CD4-positive, alpha-beta T cell (primary cell): Measurements from ENCODE around the gene NTM. TPM values are rescaled to one million over a fixed set of nuclear protein-coding genes. Genes with fewer than 3 reads are reported as not detected.

ENCODE experiments used
- ATAC-seq: fragments of 200-7000 bp; cut with Tn5 transposase; one replicate; pipeline ENCODE4 v1.10.0; 2022; ENCODE audit warnings: mild to moderate bottlenecking; ENCODE audit not compliant: poor library complexity
- CTCF ChIA-PET: fragments of 350-600 bp; sonication (Branson Sonifier 250); formaldehyde crosslinking; loops from one replicate; lab custom pipeline; 2021; ENCODE audit warnings: antibody characterized with exemption, inconsistent platforms; lab: Charles Lee
- POLR2A ChIA-PET: fragments of 350-600 bp; sonication (Branson Sonifier 250); formaldehyde crosslinking; loops from one replicate; lab custom pipeline; 2021; ENCODE audit warnings: antibody characterized with exemption, inconsistent platforms; lab: Charles Lee
- DNase-seq, 14 experiments: peaks; one replicate each; pipeline ENCODE4 v3.0.0-alpha.2; 2013 to 2020; ENCODE audit warnings: mixed read lengths in 2 of 14
- H3K27ac ChIP-seq, 2 donors: one replicate each; pipeline versions ENCODE4 v1.5.1 to v1.7.0; 2013; ENCODE audit warnings: low read length in 2 of 2, low read depth in 1 of 2, mild to moderate bottlenecking in 1 of 2
- H3K27me3 ChIP-seq, 2 experiments: 1 replicate in 1 of 2; 2 replicates in 1 of 2; pipeline versions ENCODE4 v1.6.1 to v1.7.0; 2013; ENCODE audit warnings: low read length in 2 of 2, control low read depth in 1 of 2, mild to moderate bottlenecking in 1 of 2, moderate library complexity in 1 of 2; ENCODE audit not compliant: insufficient read depth in 2 of 2, control insufficient read depth in 1 of 2
- H3K36me3 ChIP-seq: one replicate; pipeline ENCODE4 v1.6.1; 2013; ENCODE audit warnings: low read length, control low read depth; ENCODE audit not compliant: insufficient read depth
- H3K4me1 ChIP-seq: one replicate; pipeline ENCODE4 v1.6.1; 2013; ENCODE audit warnings: low read length, control low read depth; ENCODE audit not compliant: insufficient read depth
- H3K4me3 ChIP-seq: one replicate; pipeline ENCODE4 v1.5.1; 2013; ENCODE audit warnings: mild to moderate bottlenecking, low read length, moderate library complexity
- H3K9me3 ChIP-seq, 2 experiments: 1 replicate in 1 of 2; 2 replicates in 1 of 2; pipeline versions ENCODE4 v1.6.1 to v1.7.0; 2013; ENCODE audit warnings: low read length in 2 of 2, mild to moderate bottlenecking in 2 of 2, control low read depth in 1 of 2, moderate library complexity in 1 of 2; ENCODE audit not compliant: control insufficient read depth in 1 of 2, insufficient read depth in 1 of 2
- H3K27ac Mint-ChIP-seq: one replicate; pipeline ENCODE4 v1.8.0; 2020; ENCODE audit warnings: mixed read lengths
- H3K27me3 Mint-ChIP-seq: one replicate; pipeline ENCODE4 v1.8.0; 2021; ENCODE audit warnings: mixed read lengths
- H3K36me3 Mint-ChIP-seq: one replicate; pipeline ENCODE4 v1.8.0; 2021; ENCODE audit warnings: low read depth, mixed read lengths
- H3K4me1 Mint-ChIP-seq: one replicate; pipeline ENCODE4 v1.8.0; 2021; ENCODE audit warnings: low read depth, mixed read lengths
- H3K4me3 Mint-ChIP-seq: one replicate; pipeline ENCODE4 v1.8.0; 2020; ENCODE audit warnings: mild to moderate bottlenecking, mixed read lengths
- H3K9me3 Mint-ChIP-seq: one replicate; pipeline ENCODE4 v1.8.0; 2020; ENCODE audit warnings: mixed read lengths
- intact Hi-C, 2 experiments: fragments of 100-400 bp; cut with DNase I in 1 of 2; cut with micrococcal nuclease in 1 of 2; formaldehyde crosslinking; loops; one replicate each; pipeline versions ENCODE4 v1.15.1 to v1.9.0; 2023 to 2025; cut with DNase I, micrococcal nuclease
- total RNA-seq, 174 experiments: library from RNA in 2 of 174; stranded (reverse) in 2 of 174; gene quantifications; one replicate each; pipeline ENCODE4 v1.2.3 and lab custom pipeline; 2021 to 2026
- TF ChIP-seq, protein P1 (sequence below): fragments of 200-600 bp; IDR thresholded peaks from one replicate; pipeline ENCODE4 v1.8.0; 2022; ENCODE audit warnings: antibody characterized with exemption, mild to moderate bottlenecking

NTM gene
- total RNA-seq, 2 experiments from 2014 or later, result not detected

DNA sequence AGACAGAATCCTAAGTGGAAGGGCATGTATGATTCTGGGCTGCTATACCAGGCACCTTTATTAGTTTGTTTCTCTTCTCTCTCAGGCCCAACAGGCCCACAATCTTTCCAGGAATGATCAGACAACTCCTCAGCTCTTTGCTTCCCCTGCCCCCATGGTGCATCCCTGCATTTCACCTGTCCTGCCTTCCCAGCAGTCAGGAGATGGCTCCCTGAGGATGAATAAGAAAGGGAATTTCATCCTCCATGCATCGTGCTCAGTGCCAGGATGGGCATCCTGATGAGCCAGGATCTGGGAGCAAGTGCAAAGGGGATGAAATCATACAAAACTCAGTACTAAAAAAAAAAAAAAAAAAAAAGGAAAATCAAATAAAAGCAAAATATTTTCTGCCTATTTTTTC is 18.6 kb upstream of the NTM start:
- Histone ChIP-seq H3K4me1 (no peaks in the 10 kb centered on the region), H3K27ac (no peak overlapping the region), H3K36me3 (no peaks in the 10 kb centered on the region), H3K9me3 (peaks cover 0 to 14% of the 10 kb centered on the region in 2 experiments), H3K4me3 (no peak overlapping the region), H3K27me3 (no peaks in the 10 kb centered on the region)
- H3K4me3 Mint-ChIP-seq, result no peak overlapping the region
- H3K4me1 Mint-ChIP-seq, result no peaks in the 10 kb centered on the region
- ATAC-seq, result no peak
- no peaks in the 10 kb centered on the region for H3K9me3 Mint-ChIP-seq
- H3K27me3 Mint-ChIP-seq, result no peaks in the 10 kb centered on the region
- TF ChIP-seq, protein P1, sequence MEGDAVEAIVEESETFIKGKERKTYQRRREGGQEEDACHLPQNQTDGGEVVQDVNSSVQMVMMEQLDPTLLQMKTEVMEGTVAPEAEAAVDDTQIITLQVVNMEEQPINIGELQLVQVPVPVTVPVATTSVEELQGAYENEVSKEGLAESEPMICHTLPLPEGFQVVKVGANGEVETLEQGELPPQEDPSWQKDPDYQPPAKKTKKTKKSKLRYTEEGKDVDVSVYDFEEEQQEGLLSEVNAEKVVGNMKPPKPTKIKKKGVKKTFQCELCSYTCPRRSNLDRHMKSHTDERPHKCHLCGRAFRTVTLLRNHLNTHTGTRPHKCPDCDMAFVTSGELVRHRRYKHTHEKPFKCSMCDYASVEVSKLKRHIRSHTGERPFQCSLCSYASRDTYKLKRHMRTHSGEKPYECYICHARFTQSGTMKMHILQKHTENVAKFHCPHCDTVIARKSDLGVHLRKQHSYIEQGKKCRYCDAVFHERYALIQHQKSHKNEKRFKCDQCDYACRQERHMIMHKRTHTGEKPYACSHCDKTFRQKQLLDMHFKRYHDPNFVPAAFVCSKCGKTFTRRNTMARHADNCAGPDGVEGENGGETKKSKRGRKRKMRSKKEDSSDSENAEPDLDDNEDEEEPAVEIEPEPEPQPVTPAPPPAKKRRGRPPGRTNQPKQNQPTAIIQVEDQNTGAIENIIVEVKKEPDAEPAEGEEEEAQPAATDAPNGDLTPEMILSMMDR, result no peak
- H3K36me3 Mint-ChIP-seq, result no peaks in the 10 kb centered on the region
- no peak overlapping the region for H3K27ac Mint-ChIP-seq
- CTCF ChIA-PET, result no interaction called here
- no peak for DNase-seq
- POLR2A ChIA-PET, result no interaction called here
- intact Hi-C loops, result no loop called here

DNA sequence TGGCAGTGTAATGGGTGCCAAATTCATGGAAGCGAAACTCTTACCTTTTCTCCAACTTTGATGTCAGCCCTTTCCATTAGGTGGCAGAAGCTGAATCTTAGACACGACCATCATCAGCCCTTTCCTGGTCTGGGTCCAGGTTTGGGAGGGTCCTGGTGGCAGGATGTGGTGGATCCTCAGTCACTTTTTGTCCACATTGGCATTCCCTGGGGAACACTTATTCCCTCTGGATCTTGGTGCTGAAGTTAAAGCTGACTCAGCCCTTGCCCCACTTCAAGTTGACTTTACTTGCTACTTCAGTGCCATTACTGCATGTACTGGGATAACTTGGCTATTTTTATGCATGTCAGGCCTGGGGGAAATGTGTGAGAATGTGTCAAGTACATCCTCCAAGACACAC is 16.6 kb upstream of the NTM start:
- intact Hi-C loops, result no loop called here
- Histone ChIP-seq H3K9me3 (peaks cover 0 to 11% of the 10 kb centered on the region in 2 experiments), H3K4me1 (no peaks in the 10 kb centered on the region), H3K27me3 (no peaks in the 10 kb centered on the region), H3K36me3 (no peaks in the 10 kb centered on the region), H3K27ac (no peak overlapping the region), H3K4me3 (no peak overlapping the region)
- Mint-ChIP-seq H3K9me3 (no peaks in the 10 kb centered on the region), H3K27ac (no peak overlapping the region), H3K36me3 (no peaks in the 10 kb centered on the region), H3K4me1 (no peaks in the 10 kb centered on the region), H3K4me3 (no peak overlapping the region), H3K27me3 (no peaks in the 10 kb centered on the region)
- ChIA-PET POLR2A (no interaction called here), CTCF (no interaction called here)
- no peak for DNase-seq
- ATAC-seq, result no peak
- TF ChIP-seq, protein P1, result no peak

DNA sequence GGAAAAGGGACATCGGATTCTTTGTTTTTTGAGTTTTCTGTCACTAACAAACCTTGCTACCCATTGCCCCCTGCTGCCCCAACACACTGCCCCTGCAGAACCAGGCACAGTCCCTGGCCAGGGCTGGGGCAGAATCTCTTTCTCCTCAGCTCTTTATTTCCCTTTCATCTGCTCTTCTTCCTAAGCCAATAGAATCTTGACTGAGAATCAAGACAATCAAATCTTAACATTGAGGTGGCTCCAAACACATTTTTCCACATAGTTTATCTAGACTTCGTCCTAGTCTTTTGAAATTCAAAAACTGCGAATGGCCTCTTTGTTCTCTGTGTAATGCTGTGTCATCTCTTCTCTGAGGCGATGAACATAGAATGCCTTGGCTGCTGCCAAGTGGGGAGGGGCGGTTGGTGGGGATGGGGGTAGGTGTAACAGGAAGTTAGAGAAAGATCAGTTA is 16.1 kb upstream of the NTM start:
- POLR2A ChIA-PET, result no interaction called here
- no peak for DNase-seq
- Mint-ChIP-seq H3K4me1 (no peaks in the 10 kb centered on the region), H3K36me3 (no peaks in the 10 kb centered on the region), H3K4me3 (no peak overlapping the region), H3K9me3 (no peaks in the 10 kb centered on the region), H3K27me3 (no peaks in the 10 kb centered on the region), H3K27ac (no peak overlapping the region)
- CTCF ChIA-PET, result no interaction called here
- ATAC-seq, result no peak
- Histone ChIP-seq H3K27me3 (no peaks in the 10 kb centered on the region), H3K4me3 (no peak overlapping the region), H3K36me3 (no peaks in the 10 kb centered on the region), H3K27ac (no peak overlapping the region), H3K4me1 (no peaks in the 10 kb centered on the region), H3K9me3 (peaks cover 0 to 11% of the 10 kb centered on the region in 2 experiments)
- TF ChIP-seq, protein P1, result no peak
- intact Hi-C loops, result no loop called here
